WERI-Rb-1 (cell line): ENCODE measurements around the gene HNMT.

Experiments used
- DNase-seq: peaks from one replicate; pipeline ENCODE4 v3.0.0-alpha.2; 2020
- H3K27ac ChIP-seq: fragments of 250-450 bp; sonication (Bioruptor Pico); 2 replicates; pipeline ENCODE4 v1.5.1; 2020; ENCODE audit warnings: mild to moderate bottlenecking, moderate library complexity
- H3K27me3 ChIP-seq: fragments of 250-450 bp; sonication (Bioruptor Pico); 2 replicates; pipeline ENCODE4 v1.5.1; 2021; ENCODE audit warnings: mild to moderate bottlenecking, low read depth, moderate library complexity; ENCODE audit not compliant: insufficient read depth, severe bottlenecking
- H3K36me3 ChIP-seq: fragments of 250-450 bp; sonication (Bioruptor Pico); 2 replicates; pipeline ENCODE4 v1.5.1; 2020; ENCODE audit warnings: mild to moderate bottlenecking, moderate library complexity
- H3K4me3 ChIP-seq: 2 replicates; pipeline ENCODE4 v1.5.1; 2011; ENCODE audit warnings: low read depth, mild to moderate bottlenecking, control low read depth, low read length
- H3K9me3 ChIP-seq: fragments of 250-450 bp; sonication (Bioruptor Pico); 2 replicates; pipeline ENCODE4 v1.5.1; 2021; ENCODE audit warnings: mild to moderate bottlenecking, moderate library complexity; ENCODE audit not compliant: severe bottlenecking
- TF ChIP-seq, protein P1 (sequence below): IDR thresholded peaks from 2 replicates; pipeline ENCODE4 v1.5.1; 2011; ENCODE audit warnings: low read depth, mild to moderate bottlenecking, control low read depth, inconsistent platforms, low read length

HNMT gene

DNA sequence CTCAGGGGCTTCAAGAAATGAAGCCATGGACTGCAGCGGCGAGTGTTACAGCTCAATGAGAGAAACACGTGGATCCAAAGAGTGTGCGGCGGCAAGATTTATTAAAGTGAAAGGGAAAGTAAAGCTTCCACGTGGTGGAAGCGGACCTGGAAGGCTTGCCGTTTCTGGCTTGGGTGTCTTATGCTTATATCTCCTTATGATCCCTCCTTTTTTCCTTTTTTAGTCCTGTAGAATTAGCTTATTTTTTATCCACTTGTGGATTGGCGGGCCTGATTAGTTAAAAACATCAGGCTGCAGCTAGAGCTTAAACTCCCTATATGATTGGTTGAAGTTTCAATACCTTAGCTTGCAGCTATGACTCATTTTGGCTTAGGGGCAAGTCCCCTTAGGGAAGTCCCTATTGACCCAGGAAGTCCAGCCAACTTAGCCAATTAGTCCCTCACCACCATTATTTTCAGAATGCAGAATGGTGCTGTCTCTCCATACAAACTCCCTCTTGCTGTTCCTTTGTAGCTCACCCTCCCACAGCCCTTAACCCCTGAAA lies 11.6 kb upstream of the HNMT start:
- TF ChIP-seq, protein P1, sequence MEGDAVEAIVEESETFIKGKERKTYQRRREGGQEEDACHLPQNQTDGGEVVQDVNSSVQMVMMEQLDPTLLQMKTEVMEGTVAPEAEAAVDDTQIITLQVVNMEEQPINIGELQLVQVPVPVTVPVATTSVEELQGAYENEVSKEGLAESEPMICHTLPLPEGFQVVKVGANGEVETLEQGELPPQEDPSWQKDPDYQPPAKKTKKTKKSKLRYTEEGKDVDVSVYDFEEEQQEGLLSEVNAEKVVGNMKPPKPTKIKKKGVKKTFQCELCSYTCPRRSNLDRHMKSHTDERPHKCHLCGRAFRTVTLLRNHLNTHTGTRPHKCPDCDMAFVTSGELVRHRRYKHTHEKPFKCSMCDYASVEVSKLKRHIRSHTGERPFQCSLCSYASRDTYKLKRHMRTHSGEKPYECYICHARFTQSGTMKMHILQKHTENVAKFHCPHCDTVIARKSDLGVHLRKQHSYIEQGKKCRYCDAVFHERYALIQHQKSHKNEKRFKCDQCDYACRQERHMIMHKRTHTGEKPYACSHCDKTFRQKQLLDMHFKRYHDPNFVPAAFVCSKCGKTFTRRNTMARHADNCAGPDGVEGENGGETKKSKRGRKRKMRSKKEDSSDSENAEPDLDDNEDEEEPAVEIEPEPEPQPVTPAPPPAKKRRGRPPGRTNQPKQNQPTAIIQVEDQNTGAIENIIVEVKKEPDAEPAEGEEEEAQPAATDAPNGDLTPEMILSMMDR, result no peak
- H3K36me3 ChIP-seq, result no peaks in the 10 kb centered on the region
- H3K4me3 ChIP-seq, result no peak overlapping the region
- no peaks in the 10 kb centered on the region for H3K27me3 ChIP-seq
- no peak for DNase-seq
- H3K27ac ChIP-seq, result no peak overlapping the region
- no peaks in the 10 kb centered on the region for H3K9me3 ChIP-seq

DNA sequence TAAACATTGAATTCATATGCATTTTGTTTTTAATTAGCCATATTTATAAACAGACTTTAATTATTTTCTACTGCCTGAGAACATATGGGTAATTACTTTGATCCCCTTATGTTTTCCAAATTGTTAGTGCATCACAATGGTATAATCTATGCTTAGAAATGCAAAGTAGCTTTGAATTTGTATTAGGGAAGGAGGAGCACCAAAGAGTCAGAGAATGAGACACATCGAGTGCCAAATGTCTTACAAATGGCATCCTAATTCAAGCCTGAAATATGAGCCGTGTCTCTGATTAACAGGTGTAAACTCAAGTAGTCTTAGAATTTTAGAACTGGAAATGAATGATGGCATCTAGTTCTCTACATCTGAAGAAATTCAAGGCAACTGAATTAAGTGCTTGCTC lies 8.7 kb upstream of the HNMT start:
- DNase-seq, result no peak
- H3K4me3 ChIP-seq, result no peak overlapping the region
- TF ChIP-seq, protein P1, result no peak
- no peaks in the 10 kb centered on the region for H3K36me3 ChIP-seq
- H3K9me3 ChIP-seq, result no peaks in the 10 kb centered on the region
- no peak overlapping the region for H3K27ac ChIP-seq
- no peaks in the 10 kb centered on the region for H3K27me3 ChIP-seq

DNA sequence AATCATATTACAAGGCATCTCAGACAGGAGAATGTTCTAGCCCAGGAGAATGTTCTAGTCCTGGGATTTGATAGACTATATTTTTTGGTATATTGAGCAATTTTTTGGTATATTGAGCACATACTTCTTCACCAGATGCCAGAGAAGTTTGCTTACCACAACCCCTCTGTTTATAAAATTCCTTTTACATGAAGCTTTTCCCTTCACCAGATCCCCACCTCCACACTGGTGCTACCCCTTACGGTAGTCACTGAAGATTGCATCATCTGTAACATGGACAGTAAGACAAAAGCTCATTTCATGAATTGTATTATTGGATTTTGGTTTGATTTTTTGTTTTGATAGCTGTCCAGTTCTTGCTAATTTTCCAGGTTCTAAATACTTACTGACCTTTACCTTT lies 7.2 kb upstream of the HNMT start:
- TF ChIP-seq, protein P1, result no peak
- H3K27me3 ChIP-seq, result no peaks in the 10 kb centered on the region
- no peaks in the 10 kb centered on the region for H3K36me3 ChIP-seq
- no peak overlapping the region for H3K27ac ChIP-seq
- H3K9me3 ChIP-seq, result peaks cover 2% of the 10 kb centered on the region
- no peak overlapping the region for H3K4me3 ChIP-seq
- DNase-seq, result no peak

DNA sequence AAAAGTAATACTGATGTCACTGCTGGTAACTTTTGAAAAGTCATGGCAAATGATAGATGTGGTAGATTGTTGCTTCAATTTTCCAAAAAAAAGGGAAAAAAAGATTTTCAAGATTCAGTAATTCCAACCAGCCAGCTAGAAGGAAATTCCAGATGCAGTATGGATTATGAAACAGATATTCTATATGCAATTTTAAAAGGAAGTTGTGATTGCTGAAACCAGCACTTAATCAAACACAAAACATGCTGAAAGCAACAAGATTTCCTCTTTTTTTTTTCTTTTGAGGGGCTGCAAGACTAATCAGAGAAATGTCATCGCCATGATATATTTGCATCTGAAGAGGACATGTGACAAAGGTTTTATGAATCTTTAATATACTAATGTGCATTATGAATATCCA lies 5.1 kb upstream of the HNMT start:
- TF ChIP-seq, protein P1, result no peak
- H3K27me3 ChIP-seq, result no peaks in the 10 kb centered on the region
- no peak overlapping the region for H3K4me3 ChIP-seq
- no peak overlapping the region for H3K27ac ChIP-seq
- H3K36me3 ChIP-seq, result no peaks in the 10 kb centered on the region
- peaks cover 2% of the 10 kb centered on the region for H3K9me3 ChIP-seq
- no peak for DNase-seq

DNA sequence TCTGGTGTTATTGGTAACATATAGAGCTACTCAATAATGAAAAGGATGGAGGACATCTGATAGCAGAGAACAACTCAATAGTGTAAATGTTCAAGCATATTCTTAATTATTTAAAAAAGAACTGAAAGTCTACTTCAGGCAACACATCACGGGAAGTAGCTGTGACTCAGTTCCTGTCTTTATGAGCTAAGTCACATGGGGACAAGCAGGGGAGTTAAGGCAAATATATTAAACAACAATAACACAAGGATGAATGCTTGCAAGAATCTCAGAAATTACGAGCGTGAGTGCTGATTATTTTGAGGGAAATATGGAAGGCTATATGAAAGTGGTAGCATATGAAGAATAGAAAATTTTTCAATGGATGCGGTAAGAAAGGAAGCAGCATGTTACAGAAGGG lies 4.0 kb upstream of the HNMT start:
- DNase-seq, result no peak
- Histone ChIP-seq H3K36me3 (no peaks in the 10 kb centered on the region), H3K27ac (no peak overlapping the region), H3K9me3 (peaks cover 2% of the 10 kb centered on the region), H3K4me3 (no peak overlapping the region), H3K27me3 (no peaks in the 10 kb centered on the region)
- TF ChIP-seq, protein P1, result no peak

DNA sequence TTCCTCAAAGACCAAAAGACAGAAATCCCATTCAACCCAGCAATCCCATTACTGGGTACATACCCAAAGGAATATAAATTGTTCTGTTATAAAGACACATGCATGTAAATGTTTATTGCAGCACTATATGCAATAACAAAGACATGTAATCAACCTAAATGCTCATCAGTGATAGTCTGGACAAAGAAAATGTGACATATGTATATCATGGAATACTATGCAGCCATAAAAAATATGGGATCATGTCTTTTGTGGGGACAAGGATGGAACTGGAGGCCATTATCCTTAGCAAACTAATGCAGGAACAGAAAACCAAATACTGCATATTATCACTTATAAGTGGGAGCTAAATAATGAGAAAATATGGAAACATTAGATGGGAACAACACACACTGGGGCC lies 2.7 kb upstream of the HNMT start:
- Histone ChIP-seq H3K27ac (no peak overlapping the region), H3K27me3 (no peaks in the 10 kb centered on the region)
- TF ChIP-seq, protein P1, result no peak

More for the DNA sequence above, 2.7 kb upstream of the HNMT start:
- DNase-seq, result no peak
- Histone ChIP-seq H3K36me3 (no peaks in the 10 kb centered on the region), H3K9me3 (peaks cover 2% of the 10 kb centered on the region), H3K4me3 (no peak overlapping the region)
